Activated T-helper 1 cell treated with anti-CD3 and anti-CD28 coated beads, Interleukin-12 subunit alpha, Interleukin-12 subunit beta, Interleukin-2, Interleukin-4 antibody, amounts not matched to agents 30 ng/mL and 10 ng/mL and 1 ng/mL, durations not matched to agents 14 hours and 24 hours and 36 hours (primary cell): Measurements from ENCODE around the gene PHAF1. TPM values are rescaled to one million over a fixed set of nuclear protein-coding genes. Genes with fewer than 3 reads are reported as not detected.

Experiments
- DNase-seq: peaks from one replicate; pipeline ENCODE4 v3.0.0; 2021; ENCODE audit warnings: low spot score
- H3K27ac Mint-ChIP-seq: one replicate; pipeline ENCODE4 v1.8.0; 2021; ENCODE audit warnings: mild to moderate bottlenecking, mixed read lengths
- H3K27me3 Mint-ChIP-seq: one replicate; pipeline ENCODE4 v1.8.0; 2022; ENCODE audit warnings: mild to moderate bottlenecking, moderate library complexity, mixed read lengths; ENCODE audit not compliant: insufficient read depth
- H3K36me3 Mint-ChIP-seq: one replicate; pipeline ENCODE4 v1.8.0; 2021; ENCODE audit warnings: low read depth, mixed read lengths
- H3K4me1 Mint-ChIP-seq: one replicate; pipeline ENCODE4 v1.8.0; 2021; ENCODE audit warnings: low read depth, mixed read lengths
- H3K4me3 Mint-ChIP-seq: one replicate; pipeline ENCODE4 v1.8.0; 2021; ENCODE audit warnings: mild to moderate bottlenecking, moderate library complexity, mixed read lengths
- H3K9me3 Mint-ChIP-seq: one replicate; pipeline ENCODE4 v1.8.0; 2021; ENCODE audit warnings: mixed read lengths
- intact Hi-C: fragments of 100-400 bp; cut with micrococcal nuclease; formaldehyde crosslinking; loops from one replicate; pipeline ENCODE4 v1.15.1; 2024
- total RNA-seq: library from RNA; stranded (reverse); gene quantifications from 2 replicates; pipeline ENCODE4 v1.2.3, GENCODE V29; 2022

The PHAF1 gene
- total RNA-seq, 1 donor from 2014 or later, result 20.6 TPM

DNA sequence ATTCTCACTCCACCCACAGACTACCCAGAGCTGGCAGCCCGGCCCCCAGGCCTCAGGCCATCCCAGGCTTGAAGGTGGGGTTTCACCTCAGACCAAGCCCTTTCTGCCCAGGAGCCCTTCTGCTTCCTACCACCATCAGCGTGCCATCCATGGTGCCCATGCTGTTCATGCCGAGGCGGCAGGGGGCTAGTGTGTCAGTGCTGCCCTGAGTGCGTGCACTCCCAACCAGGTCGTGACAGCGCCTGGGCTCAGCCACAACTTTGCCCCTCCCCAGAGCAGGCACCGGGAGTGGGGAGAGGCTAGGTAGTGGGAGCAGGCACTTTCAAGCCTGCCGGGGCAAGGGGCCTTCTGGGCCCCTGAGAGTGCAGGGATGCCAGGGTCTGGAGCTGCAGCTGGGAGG is 32.6 kb downstream of the PHAF1 start:
- no peaks in the 10 kb centered on the region for H3K9me3 Mint-ChIP-seq
- H3K4me3 Mint-ChIP-seq, result no peak overlapping the region
- intact Hi-C loops, result no loop called here
- H3K4me1 Mint-ChIP-seq, result no peaks in the 10 kb centered on the region
- peaks cover 34% of the 10 kb centered on the region for H3K36me3 Mint-ChIP-seq
- no peak for DNase-seq
- no peak overlapping the region for H3K27ac Mint-ChIP-seq
- no peaks in the 10 kb centered on the region for H3K27me3 Mint-ChIP-seq

- intact Hi-C loops, result no loop called here
- Mint-ChIP-seq H3K27ac (peak overlapping the region; percentile 2), H3K9me3 (no peaks in the 10 kb centered on the region), H3K4me1 (no peaks in the 10 kb centered on the region), H3K4me3 (no peak overlapping the region), H3K36me3 (peaks cover 45% of the 10 kb centered on the region), H3K27me3 (no peaks in the 10 kb centered on the region)
- no peak for DNase-seq
These were observed 35.2 kb downstream of the PHAF1 start for GRCh38 chr16:67144943-67145342.

GRCh38 chr16:67145746-67146145 is 36.0 kb downstream of the PHAF1 start:
- no peaks in the 10 kb centered on the region for H3K27me3 Mint-ChIP-seq
- no peak overlapping the region for H3K4me3 Mint-ChIP-seq
- H3K36me3 Mint-ChIP-seq, result peaks cover 38% of the 10 kb centered on the region
- intact Hi-C loops, result no loop called here
- no peak overlapping the region for H3K27ac Mint-ChIP-seq
- H3K9me3 Mint-ChIP-seq, result no peaks in the 10 kb centered on the region
- DNase-seq, result no peak
- H3K4me1 Mint-ChIP-seq, result no peaks in the 10 kb centered on the region

- peaks cover 7% of the 10 kb centered on the region for H3K4me1 Mint-ChIP-seq
- no peak overlapping the region for H3K27ac Mint-ChIP-seq
- H3K9me3 Mint-ChIP-seq, result no peaks in the 10 kb centered on the region
- no peak for DNase-seq
- no peak overlapping the region for H3K4me3 Mint-ChIP-seq
- intact Hi-C loops, result no loop called here
- H3K36me3 Mint-ChIP-seq, result peaks cover 33% of the 10 kb centered on the region
- H3K27me3 Mint-ChIP-seq, result no peaks in the 10 kb centered on the region
These were observed 37.0 kb downstream of the PHAF1 start for GRCh38 chr16:67146523-67147357.

- no peak for DNase-seq
- no peaks in the 10 kb centered on the region for H3K9me3 Mint-ChIP-seq
- intact Hi-C loops, result no loop called here
- peaks cover 13% of the 10 kb centered on the region for H3K4me1 Mint-ChIP-seq
- H3K4me3 Mint-ChIP-seq, result no peak overlapping the region
- H3K27me3 Mint-ChIP-seq, result no peaks in the 10 kb centered on the region
- peak overlapping the region; percentile 34 for H3K27ac Mint-ChIP-seq
- peaks cover 34% of the 10 kb centered on the region for H3K36me3 Mint-ChIP-seq
These were observed 37.8 kb downstream of the PHAF1 start for GRCh38 chr16:67147437-67148140.

DNA sequence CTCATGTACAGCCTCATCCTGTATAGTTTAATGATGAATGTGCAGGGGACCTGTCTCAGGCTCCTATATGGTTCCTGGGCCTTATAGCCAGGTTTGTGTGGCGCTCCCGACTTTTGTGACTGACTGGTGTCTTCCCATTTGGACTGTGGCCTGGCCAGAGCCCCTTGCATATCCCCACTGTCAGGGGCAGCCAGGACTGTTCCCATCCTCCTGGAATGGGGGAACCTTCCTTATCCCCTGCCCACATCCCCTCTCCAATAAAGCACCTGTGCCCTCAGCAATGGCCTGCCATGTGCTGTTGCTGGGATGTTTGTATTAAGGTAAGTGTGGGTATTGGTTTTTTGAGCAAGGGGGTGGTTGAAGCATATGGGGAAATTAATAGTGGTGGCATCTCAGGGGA is 38.5 kb downstream of the PHAF1 start:
- intact Hi-C loops, result no loop called here
- H3K36me3 Mint-ChIP-seq, result peaks cover 35% of the 10 kb centered on the region
- H3K27ac Mint-ChIP-seq, result no peak overlapping the region
- DNase-seq, result no peak
- no peaks in the 10 kb centered on the region for H3K9me3 Mint-ChIP-seq
- no peaks in the 10 kb centered on the region for H3K27me3 Mint-ChIP-seq
- H3K4me3 Mint-ChIP-seq, result peak overlapping the region; percentile 62
- H3K4me1 Mint-ChIP-seq, result peaks cover 19% of the 10 kb centered on the region

- DNase-seq, result no peak
- H3K27me3 Mint-ChIP-seq, result no peaks in the 10 kb centered on the region
- no peaks in the 10 kb centered on the region for H3K9me3 Mint-ChIP-seq
- H3K4me3 Mint-ChIP-seq, result peak overlapping the region; percentile 62
- intact Hi-C loops, result no loop called here
- H3K36me3 Mint-ChIP-seq, result peaks cover 33% of the 10 kb centered on the region
- H3K27ac Mint-ChIP-seq, result peak overlapping the region; percentile 12
- peaks cover 24% of the 10 kb centered on the region for H3K4me1 Mint-ChIP-seq
These were observed 39.0 kb downstream of the PHAF1 start for GRCh38 chr16:67148656-67149275.

- H3K4me1 Mint-ChIP-seq, result peaks cover 29% of the 10 kb centered on the region
- H3K36me3 Mint-ChIP-seq, result peaks cover 28% of the 10 kb centered on the region
- DNase-seq, result no peak
- no peaks in the 10 kb centered on the region for H3K27me3 Mint-ChIP-seq
- H3K27ac Mint-ChIP-seq, result no peak overlapping the region
- no peaks in the 10 kb centered on the region for H3K9me3 Mint-ChIP-seq
- H3K4me3 Mint-ChIP-seq, result peak overlapping the region; percentile 59
- intact Hi-C loops, result loop anchor here (2.0 kb wide), 1 partner anchor 41 kb away; the partner anchor contains the start of gene PHAF1
These were observed 39.7 kb downstream of the PHAF1 start for GRCh38 chr16:67149276-67150046.

DNA sequence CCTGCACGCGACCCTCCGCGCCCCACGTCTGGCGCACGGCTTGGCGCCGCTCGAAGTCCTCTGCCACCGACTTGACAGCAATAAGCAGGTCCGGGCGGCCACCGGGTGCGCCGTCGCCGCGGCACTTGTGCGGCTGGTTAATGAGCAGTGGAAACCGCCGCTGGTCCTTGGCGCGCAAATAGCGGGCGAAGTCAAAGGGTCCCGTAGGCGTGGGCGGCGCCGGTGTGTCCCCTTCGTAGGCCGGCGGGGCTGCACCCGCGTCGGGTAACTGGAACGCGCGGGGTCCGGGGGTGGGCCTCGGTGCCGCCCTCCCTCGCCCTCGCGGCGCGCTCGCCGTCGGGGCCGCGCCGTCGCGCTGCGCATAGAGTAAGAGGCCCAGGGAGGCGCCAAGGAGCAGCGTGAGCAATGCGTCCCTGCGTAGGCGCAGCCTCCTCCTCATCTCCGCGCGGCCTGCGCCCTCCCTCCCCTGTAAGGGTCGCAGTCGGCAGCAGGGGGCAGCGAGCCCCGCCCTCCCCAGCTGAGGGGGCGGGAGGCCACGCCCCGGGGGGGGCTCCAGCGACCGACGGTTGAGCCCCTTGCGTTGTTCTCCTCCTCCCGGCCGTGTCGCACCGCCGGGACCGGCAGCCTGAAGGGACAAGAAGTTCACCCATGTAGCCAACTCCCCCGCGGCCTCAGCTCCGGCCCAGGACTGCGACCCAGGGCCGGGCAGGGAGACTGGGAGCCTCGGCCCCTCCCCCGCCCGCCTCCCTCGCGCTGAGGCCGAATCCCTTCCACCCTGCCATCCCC is 40.5 kb downstream of the PHAF1 start:
- Mint-ChIP-seq H3K4me3 (peak overlapping the region; percentile 79), H3K36me3 (peaks cover 23% of the 10 kb centered on the region), H3K27ac (no peak overlapping the region), H3K4me1 (peaks cover 29% of the 10 kb centered on the region), H3K9me3 (no peaks in the 10 kb centered on the region), H3K27me3 (no peaks in the 10 kb centered on the region)
- intact Hi-C loops, result loop anchor here (2.0 kb wide), 1 partner anchor 41 kb away; the partner anchor contains the start of gene PHAF1
- DNase-seq, result no peak

GRCh38 chr16:67150833-67151396 is 41.2 kb downstream of the PHAF1 start, which contains the start of gene B3GNT9:
TSS of gene B3GNT9 (minus strand) at chr16:67150998. CDS start at chr16:67150485, 513 bp downstream.
- peaks cover 22% of the 10 kb centered on the region for H3K36me3 Mint-ChIP-seq
- no peaks in the 10 kb centered on the region for H3K27me3 Mint-ChIP-seq
- no peak for DNase-seq
- intact Hi-C loops, result loop anchor here (1.0 to 2.0 kb wide), 3 partner anchors 8 to 134 kb away; partner anchors contain the start of genes FBXL8, PHAF1 and TRADD
- H3K4me1 Mint-ChIP-seq, result peaks cover 33% of the 10 kb centered on the region
- H3K9me3 Mint-ChIP-seq, result no peaks in the 10 kb centered on the region
- peak within 1 kb of the TSS; percentile 79 for H3K4me3 Mint-ChIP-seq
- H3K27ac Mint-ChIP-seq, result peak within 1 kb of the TSS; percentile 58

- H3K27me3 Mint-ChIP-seq, result no peaks in the 10 kb centered on the region
- H3K4me1 Mint-ChIP-seq, result peaks cover 39% of the 10 kb centered on the region
- no peak for DNase-seq
- H3K27ac Mint-ChIP-seq, result peak overlapping the region; percentile 58
- intact Hi-C loops, result loop anchor here (1.0 to 2.0 kb wide), 3 partner anchors 8 to 134 kb away; partner anchors contain the start of genes FBXL8, PHAF1 and TRADD
- H3K4me3 Mint-ChIP-seq, result peak overlapping the region; percentile 79
- H3K9me3 Mint-ChIP-seq, result no peaks in the 10 kb centered on the region
- H3K36me3 Mint-ChIP-seq, result peaks cover 19% of the 10 kb centered on the region
These were observed 41.8 kb downstream of the PHAF1 start for GRCh38 chr16:67151431-67152097.
